ENCODE results near the gene IL2RA.
"Not testable (repeated sequence)": the region's sequence is repeated elsewhere in the genome, so short reads cannot be mapped to it uniquely, and the experiment has no call there.

- TF ChIP-seq CTCF (conservative IDR thresholded peaks at IDR 0.05; ENCODE audit: low read depth, low read length); EZH2 (IDR thresholded peaks at IDR 0.05; ENCODE audit: borderline replicate concordance, low read depth, low read length, poor library complexity, severe bottlenecking): not testable (repeated sequence)
Measured at GRCh38 chr10:5960973-5961275, 101.2 kb downstream of the IL2RA start.

Measured in A673 (cell line).